GM06990 (cell line): ENCODE measurements around the gene SGCG.

Experiments used
- DNase-seq: peaks from one replicate; pipeline ENCODE4 v3.0.0-alpha.2; 2011; ENCODE audit not compliant: insufficient read length; ENCODE audit errors: extremely low read depth
- H3K27me3 ChIP-seq: replicated peaks from 2 replicates; pipeline ENCODE4 v1.6.0; 2011; ENCODE audit warnings: low read length; ENCODE audit not compliant: control insufficient read depth, insufficient read depth
- H3K36me3 ChIP-seq: 2 replicates; pipeline ENCODE4 v1.5.1; 2011; ENCODE audit warnings: low read length; ENCODE audit not compliant: control insufficient read depth, insufficient read depth
- H3K4me3 ChIP-seq: replicated peaks from 2 replicates; pipeline ENCODE4 v1.5.1; 2011; ENCODE audit warnings: low read depth, mild to moderate bottlenecking, control low read depth, low read length
- TF ChIP-seq, protein P1 (sequence below): IDR thresholded peaks from 2 replicates; pipeline ENCODE4 v1.5.1; 2011; ENCODE audit warnings: low read length, control low read depth, mild to moderate bottlenecking, inconsistent platforms; ENCODE audit not compliant: insufficient read depth, poor library complexity, severe bottlenecking

Gene SGCG

DNA sequence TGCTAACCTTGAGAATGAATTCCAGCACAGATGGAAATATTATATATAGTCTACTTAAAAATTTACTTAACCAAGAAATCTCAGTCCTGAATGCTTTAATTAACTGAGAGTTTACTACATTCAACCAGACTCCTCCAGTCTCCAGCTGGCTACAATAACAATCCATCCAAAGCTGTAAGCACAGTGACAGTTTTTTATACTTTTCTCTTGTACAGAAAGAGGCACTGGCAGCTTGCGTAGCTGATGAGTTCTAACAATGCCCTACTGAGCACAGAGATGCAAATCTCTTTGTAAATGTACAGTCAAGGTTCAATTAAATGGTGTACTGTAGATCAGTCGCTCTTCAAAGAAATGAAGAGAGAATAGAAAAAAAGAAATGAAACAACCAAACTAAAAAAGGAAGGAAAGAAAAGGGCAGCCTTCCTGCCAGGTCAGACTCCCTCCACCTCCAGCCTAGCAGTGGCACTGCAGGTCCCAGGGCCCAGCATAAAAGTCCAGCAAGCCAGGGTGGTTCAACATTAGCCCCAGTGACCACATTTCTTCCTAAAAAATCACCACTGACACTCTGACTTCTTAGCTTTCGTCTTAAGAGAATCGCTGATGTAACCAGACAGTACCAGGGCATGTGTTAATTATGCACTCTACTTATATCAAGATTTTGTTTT lies 164.3 kb downstream of the SGCG start:
- Histone ChIP-seq H3K27me3 (no peaks in the 10 kb centered on the region), H3K36me3 (peaks cover 12% of the 10 kb centered on the region), H3K4me3 (no peak overlapping the region)
- DNase-seq, result no peak
- TF ChIP-seq, protein P1, sequence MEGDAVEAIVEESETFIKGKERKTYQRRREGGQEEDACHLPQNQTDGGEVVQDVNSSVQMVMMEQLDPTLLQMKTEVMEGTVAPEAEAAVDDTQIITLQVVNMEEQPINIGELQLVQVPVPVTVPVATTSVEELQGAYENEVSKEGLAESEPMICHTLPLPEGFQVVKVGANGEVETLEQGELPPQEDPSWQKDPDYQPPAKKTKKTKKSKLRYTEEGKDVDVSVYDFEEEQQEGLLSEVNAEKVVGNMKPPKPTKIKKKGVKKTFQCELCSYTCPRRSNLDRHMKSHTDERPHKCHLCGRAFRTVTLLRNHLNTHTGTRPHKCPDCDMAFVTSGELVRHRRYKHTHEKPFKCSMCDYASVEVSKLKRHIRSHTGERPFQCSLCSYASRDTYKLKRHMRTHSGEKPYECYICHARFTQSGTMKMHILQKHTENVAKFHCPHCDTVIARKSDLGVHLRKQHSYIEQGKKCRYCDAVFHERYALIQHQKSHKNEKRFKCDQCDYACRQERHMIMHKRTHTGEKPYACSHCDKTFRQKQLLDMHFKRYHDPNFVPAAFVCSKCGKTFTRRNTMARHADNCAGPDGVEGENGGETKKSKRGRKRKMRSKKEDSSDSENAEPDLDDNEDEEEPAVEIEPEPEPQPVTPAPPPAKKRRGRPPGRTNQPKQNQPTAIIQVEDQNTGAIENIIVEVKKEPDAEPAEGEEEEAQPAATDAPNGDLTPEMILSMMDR, result no peak

DNA sequence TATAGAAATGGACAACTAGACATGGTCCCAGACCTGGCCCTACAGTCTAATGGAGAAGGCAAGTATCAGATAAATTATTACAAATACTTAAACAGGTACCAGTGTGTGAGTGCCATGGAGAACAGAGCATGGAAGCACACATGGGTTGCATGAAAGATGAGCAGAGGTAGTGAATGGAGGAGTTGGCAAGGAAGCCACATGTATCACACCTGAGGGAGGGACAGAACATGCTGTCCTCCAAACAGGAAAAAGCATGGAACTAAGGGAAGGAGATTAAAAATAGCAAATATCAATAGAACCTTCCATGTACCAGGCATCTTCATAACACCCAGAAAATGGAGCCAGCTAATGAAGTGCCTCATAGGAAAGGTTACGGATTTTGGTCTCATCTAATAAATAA lies 166.8 kb downstream of the SGCG start:
- H3K27me3 ChIP-seq, result no peaks in the 10 kb centered on the region
- H3K36me3 ChIP-seq, result peaks cover 11% of the 10 kb centered on the region
- TF ChIP-seq, protein P1, result no peak
- no peak for DNase-seq
- no peak overlapping the region for H3K4me3 ChIP-seq

DNA sequence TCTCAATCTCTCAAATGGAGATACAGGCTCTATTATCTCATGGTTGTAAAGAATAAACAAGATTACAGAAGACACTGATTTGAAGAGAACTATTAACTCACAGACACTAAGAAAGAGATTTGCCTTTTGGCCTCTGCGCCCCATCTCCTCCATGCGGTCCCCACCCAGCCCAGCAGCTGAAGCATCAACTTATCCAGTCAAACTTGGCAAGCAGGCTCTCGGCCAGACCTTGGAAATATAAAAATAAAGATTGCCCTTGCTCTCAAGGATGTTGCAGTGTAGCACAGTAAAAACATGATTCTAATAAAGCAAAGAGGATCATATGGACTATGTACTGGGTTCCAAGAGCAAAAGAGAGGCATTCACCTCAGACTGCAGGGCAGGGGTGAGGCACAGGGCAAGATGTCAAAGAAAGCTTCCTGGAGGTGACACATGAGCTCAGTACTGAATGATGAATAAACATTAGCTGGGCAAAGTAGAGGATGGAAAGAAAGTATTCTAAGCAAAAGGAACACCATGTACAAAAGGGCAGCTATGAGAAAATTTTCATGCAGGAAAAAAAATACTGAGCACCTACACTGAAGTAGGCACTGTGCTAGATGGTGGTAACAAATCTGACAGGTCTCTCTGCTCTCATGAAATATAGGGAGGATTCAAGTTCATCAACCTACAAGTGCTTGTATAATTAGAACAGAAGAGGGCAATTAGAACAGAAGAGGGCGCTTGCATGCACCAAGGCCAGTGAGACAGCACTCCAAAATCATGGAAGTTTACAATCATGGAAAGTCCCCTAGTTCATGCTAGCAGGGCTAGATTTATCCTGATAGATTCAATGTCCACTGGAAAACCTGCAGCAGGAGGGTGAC lies 167.7 kb downstream of the SGCG start:
- peaks cover 11% of the 10 kb centered on the region for H3K36me3 ChIP-seq
- no peaks in the 10 kb centered on the region for H3K27me3 ChIP-seq
- no peak overlapping the region for H3K4me3 ChIP-seq
- DNase-seq, result no peak
- TF ChIP-seq, protein P1, result no peak

DNA sequence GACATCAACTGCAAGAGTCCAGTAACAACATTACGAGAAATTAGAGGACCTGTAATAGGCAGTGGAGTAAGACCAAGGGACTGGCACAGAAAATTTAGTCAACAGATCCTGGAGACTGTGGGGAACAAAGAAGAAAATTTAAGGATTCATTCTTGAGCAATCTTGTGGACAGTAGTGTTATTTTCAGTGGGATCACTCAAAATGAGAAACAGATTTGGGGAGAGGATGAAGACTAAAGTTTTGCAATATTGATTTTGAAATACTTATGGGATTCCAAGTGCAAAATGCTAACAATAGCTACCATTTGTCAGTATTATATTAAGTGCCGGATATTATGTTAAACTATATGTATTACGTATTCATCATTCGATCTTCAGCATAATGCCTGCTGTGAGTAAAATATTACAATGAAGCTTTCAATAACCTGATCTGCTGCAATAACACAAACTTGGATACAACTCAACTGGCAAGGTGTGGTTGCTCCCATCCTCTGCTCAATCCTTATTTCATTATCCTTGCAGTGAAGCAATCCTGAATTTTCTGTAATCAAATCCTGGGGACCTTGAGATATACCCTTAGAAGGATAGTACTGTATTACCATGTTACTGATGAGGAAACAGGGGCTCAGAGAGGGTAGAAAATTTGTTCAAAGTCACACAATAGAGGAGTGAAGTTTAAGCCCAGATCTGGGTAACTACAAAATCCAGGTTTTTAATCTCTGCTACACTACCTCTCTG lies 168.6 kb downstream of the SGCG start:
- TF ChIP-seq, protein P1, result no peak
- DNase-seq, result no peak
- no peaks in the 10 kb centered on the region for H3K27me3 ChIP-seq
- peaks cover 11% of the 10 kb centered on the region for H3K36me3 ChIP-seq
- no peak overlapping the region for H3K4me3 ChIP-seq

DNA sequence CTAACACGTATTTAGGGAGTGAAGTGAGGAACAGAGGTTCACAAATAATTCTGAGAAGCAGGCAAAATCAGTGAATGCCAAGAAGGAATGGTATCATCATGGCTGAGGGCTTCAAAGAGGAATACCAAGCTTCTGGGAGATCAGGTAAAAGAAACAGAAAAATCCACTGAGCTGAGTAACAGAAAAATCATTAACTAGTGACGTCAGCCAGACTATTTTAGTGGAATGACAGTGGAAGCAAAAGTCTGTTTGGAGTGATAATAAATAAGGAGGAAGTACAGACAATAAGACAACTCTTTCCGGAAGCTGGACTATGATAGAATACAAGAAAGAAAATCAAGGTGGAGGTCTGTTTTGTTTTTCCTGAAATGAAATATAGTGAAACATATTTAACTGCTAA lies 169.2 kb downstream of the SGCG start:
- Histone ChIP-seq H3K36me3 (peaks cover 16% of the 10 kb centered on the region), H3K27me3 (no peaks in the 10 kb centered on the region), H3K4me3 (no peak overlapping the region)
- TF ChIP-seq, protein P1, result no peak
- no peak for DNase-seq
